Prostate gland (tissue), 2 donors: ENCODE measurements around the gene GSTK1.

Source experiments
- POLR2A ChIP-seq: fragments of 450-650 bp; IDR thresholded peaks from one replicate; pipeline ENCODE4 v1.6.1; 2016; ENCODE audit warnings: antibody characterized with exemption, mild to moderate bottlenecking
- POLR2AphosphoS5 ChIP-seq: sonication (generic); formaldehyde crosslinking; IDR thresholded peaks from one replicate; pipeline ENCODE4 v1.6.1; 2017; ENCODE audit warnings: antibody characterized with exemption
- TF ChIP-seq, protein P1 (sequence below), 4 experiments: fragments of 200-600 bp in 2 of 4; fragments of 450-650 bp in 2 of 4; sonication (generic) in 2 of 4; IDR thresholded peaks; 1 replicate in 3 of 4; 2 replicates in 1 of 4; pipeline ENCODE4 v1.5.1; 2016 to 2019; ENCODE audit warnings: antibody characterized with exemption in 4 of 4, mild to moderate bottlenecking in 2 of 4, moderate library complexity in 2 of 4

GRCh38 chr7:143280160-143280559 is 16.9 kb downstream of the GSTK1 start:
- TF ChIP-seq, protein P1, sequence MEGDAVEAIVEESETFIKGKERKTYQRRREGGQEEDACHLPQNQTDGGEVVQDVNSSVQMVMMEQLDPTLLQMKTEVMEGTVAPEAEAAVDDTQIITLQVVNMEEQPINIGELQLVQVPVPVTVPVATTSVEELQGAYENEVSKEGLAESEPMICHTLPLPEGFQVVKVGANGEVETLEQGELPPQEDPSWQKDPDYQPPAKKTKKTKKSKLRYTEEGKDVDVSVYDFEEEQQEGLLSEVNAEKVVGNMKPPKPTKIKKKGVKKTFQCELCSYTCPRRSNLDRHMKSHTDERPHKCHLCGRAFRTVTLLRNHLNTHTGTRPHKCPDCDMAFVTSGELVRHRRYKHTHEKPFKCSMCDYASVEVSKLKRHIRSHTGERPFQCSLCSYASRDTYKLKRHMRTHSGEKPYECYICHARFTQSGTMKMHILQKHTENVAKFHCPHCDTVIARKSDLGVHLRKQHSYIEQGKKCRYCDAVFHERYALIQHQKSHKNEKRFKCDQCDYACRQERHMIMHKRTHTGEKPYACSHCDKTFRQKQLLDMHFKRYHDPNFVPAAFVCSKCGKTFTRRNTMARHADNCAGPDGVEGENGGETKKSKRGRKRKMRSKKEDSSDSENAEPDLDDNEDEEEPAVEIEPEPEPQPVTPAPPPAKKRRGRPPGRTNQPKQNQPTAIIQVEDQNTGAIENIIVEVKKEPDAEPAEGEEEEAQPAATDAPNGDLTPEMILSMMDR (IDR thresholded peaks at IDR 0.05): no peak
- TF ChIP-seq POLR2A (no peak), POLR2AphosphoS5 (no peak)
